ENCODE data around the gene CALY. TPM values are rescaled to one million over a fixed set of nuclear protein-coding genes. Genes with fewer than 3 reads are reported as not detected.

The CALY gene
- total RNA-seq, 1 experiment from 2014 or later: 1.9 TPM

DNA sequence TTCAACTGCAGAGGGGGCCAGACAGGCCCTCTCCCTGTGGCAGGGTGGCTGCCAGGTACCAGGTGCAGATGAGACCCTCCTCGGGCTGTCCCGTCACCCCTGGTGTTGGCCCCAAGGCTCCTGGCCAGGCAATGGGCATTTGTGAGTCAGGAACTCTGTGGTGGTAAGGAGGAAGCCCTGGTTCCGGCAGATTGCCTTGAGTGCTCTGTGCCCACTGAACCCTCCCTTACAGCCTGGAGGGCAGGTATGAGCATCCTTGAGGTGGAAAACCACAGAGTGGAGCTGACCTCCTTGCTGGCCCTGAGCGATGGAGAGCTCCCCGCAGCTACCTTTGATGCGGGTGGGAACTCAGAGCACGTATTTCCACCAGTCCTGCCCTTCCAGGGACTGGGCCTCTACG is 44.3 kb upstream of the CALY start:
- no peaks in the 10 kb centered on the region for H3K36me3 ChIP-seq (ENCODE audit: control insufficient read depth, insufficient read depth, low read length)
- no peaks in the 10 kb centered on the region for H3K9me3 ChIP-seq (ENCODE audit: control insufficient read depth, insufficient read depth, low read depth, low read length)
- BruUV-seq (replicated peaks): TSS peak; percentile 68
- TF ChIP-seq POLR2AphosphoS5 (IDR thresholded peaks at IDR 0.05; ENCODE audit: low read depth, low read length) (no peak), TCF7L2 (IDR thresholded peaks at IDR 0.05; ENCODE audit: low read depth, low read length) (no peak), SIN3A (IDR thresholded peaks at IDR 0.05; ENCODE audit: borderline replicate concordance, insufficient read depth, low read depth, low read length) (no peak)
- TF ChIP-seq, protein P1, sequence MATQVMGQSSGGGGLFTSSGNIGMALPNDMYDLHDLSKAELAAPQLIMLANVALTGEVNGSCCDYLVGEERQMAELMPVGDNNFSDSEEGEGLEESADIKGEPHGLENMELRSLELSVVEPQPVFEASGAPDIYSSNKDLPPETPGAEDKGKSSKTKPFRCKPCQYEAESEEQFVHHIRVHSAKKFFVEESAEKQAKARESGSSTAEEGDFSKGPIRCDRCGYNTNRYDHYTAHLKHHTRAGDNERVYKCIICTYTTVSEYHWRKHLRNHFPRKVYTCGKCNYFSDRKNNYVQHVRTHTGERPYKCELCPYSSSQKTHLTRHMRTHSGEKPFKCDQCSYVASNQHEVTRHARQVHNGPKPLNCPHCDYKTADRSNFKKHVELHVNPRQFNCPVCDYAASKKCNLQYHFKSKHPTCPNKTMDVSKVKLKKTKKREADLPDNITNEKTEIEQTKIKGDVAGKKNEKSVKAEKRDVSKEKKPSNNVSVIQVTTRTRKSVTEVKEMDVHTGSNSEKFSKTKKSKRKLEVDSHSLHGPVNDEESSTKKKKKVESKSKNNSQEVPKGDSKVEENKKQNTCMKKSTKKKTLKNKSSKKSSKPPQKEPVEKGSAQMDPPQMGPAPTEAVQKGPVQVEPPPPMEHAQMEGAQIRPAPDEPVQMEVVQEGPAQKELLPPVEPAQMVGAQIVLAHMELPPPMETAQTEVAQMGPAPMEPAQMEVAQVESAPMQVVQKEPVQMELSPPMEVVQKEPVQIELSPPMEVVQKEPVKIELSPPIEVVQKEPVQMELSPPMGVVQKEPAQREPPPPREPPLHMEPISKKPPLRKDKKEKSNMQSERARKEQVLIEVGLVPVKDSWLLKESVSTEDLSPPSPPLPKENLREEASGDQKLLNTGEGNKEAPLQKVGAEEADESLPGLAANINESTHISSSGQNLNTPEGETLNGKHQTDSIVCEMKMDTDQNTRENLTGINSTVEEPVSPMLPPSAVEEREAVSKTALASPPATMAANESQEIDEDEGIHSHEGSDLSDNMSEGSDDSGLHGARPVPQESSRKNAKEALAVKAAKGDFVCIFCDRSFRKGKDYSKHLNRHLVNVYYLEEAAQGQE (IDR thresholded peaks at IDR 0.05; ENCODE audit: insufficient read depth in 1 of 2, low read depth in 2 of 2, low read length in 1 of 2): no peak
- TF ChIP-seq, protein P2, sequence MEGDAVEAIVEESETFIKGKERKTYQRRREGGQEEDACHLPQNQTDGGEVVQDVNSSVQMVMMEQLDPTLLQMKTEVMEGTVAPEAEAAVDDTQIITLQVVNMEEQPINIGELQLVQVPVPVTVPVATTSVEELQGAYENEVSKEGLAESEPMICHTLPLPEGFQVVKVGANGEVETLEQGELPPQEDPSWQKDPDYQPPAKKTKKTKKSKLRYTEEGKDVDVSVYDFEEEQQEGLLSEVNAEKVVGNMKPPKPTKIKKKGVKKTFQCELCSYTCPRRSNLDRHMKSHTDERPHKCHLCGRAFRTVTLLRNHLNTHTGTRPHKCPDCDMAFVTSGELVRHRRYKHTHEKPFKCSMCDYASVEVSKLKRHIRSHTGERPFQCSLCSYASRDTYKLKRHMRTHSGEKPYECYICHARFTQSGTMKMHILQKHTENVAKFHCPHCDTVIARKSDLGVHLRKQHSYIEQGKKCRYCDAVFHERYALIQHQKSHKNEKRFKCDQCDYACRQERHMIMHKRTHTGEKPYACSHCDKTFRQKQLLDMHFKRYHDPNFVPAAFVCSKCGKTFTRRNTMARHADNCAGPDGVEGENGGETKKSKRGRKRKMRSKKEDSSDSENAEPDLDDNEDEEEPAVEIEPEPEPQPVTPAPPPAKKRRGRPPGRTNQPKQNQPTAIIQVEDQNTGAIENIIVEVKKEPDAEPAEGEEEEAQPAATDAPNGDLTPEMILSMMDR (IDR thresholded peaks at IDR 0.05): no peak
- H3K27ac ChIP-seq (ENCODE audit: low read length): no peak overlapping the region
- ATAC-seq (no peak), DNase-seq (ENCODE audit: low read depth, low spot score) (no peak)
- 0 out of 2 replicates have a peak, but pooled peaks cover 3% of the 10 kb centered on the region for H3K4me1 ChIP-seq (ENCODE audit: control insufficient read depth, insufficient read depth, low read length)
- H3K4me3 ChIP-seq (ENCODE audit: low read depth in 2 of 2, low read length in 2 of 2): no peak overlapping the region
- in situ Hi-C loops (cut with HindIII; ENCODE audit: low pct_unique_long_range_greater_than_20kb, low sequenced_read_pairs) (no loop called here), intact Hi-C loops (cut with micrococcal nuclease; ENCODE audit: unreplicated experiment) (no loop called here)
- no peaks in the 10 kb centered on the region for H3K27me3 ChIP-seq (ENCODE audit: control insufficient read depth, insufficient read depth, low read length)
- POLR2A ChIA-PET: interaction anchor here (0.7 kb wide), 1 partner anchor 39 kb away, joined by 3 read pairs; no protein-coding TSS in a partner anchor
- CTCF ChIA-PET: no interaction called here

DNA sequence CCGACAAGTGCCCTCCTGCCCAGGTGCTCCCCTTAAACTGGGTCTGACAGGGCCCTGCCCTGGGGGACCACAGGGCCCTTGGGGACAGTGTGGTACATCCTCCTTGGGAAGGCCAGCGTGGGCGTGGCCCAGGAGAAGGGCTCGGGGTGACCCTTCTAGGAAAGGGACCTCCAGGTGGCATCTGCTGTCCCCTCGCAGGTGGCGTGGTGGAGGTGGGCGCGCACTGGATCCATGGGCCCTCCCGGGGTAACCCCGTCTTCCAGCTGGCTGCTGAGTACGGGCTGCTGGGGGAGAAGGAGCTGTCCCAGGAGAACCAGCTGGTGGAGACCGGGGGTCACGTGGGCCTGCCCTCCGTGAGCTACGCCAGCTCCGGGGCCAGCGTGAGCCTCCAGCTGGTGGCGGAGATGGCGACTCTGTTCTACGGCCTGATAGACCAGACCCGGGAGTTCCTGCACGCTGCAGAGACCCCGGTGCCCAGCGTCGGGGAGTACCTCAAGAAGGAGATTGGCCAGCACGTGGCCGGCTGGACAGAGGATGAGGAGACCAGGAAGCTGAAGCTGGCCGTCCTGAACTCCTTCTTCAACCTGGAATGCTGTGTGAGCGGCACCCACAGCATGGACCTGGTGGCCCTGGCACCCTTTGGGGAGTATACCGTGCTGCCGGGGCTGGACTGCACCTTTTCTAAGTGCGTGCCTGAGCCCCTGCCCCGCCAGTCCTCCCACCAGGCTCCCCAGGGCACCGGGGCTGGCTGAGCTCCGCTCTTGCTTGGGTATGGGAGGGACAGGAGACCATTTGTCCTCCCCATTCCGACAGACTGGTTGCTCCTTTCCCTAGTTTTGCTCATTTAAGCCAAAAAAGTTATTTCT is 43.3 kb upstream of the CALY start:
- H3K27me3 ChIP-seq (ENCODE audit: control insufficient read depth, insufficient read depth, low read length): no peaks in the 10 kb centered on the region
- peak overlapping the region; percentile 69 for H3K27ac ChIP-seq (ENCODE audit: low read length)
- DNase-seq (ENCODE audit: low read depth, low spot score): no peak
- POLR2A ChIA-PET: no interaction called here
- BruUV-seq (replicated peaks): no TSS peak
- H3K4me1 ChIP-seq (ENCODE audit: control insufficient read depth, insufficient read depth, low read length): 0 out of 2 replicates have a peak, but pooled peaks cover 3% of the 10 kb centered on the region
- in situ Hi-C loops (cut with HindIII; ENCODE audit: low pct_unique_long_range_greater_than_20kb, low sequenced_read_pairs) (no loop called here), intact Hi-C loops (cut with micrococcal nuclease; ENCODE audit: unreplicated experiment) (no loop called here)
- H3K36me3 ChIP-seq (ENCODE audit: control insufficient read depth, insufficient read depth, low read length): no peaks in the 10 kb centered on the region
- H3K4me3 ChIP-seq (ENCODE audit: low read depth in 2 of 2, low read length in 2 of 2): peak overlapping the region; percentile 57 to 67
- TF ChIP-seq POLR2AphosphoS5 (IDR thresholded peaks at IDR 0.05; ENCODE audit: low read depth, low read length): no peak
- no peak for TF ChIP-seq TCF7L2 (IDR thresholded peaks at IDR 0.05; ENCODE audit: low read depth, low read length)
- CTCF ChIA-PET: no interaction called here
- ATAC-seq: peak; percentile 8
- H3K9me3 ChIP-seq (ENCODE audit: control insufficient read depth, insufficient read depth, low read depth, low read length): no peaks in the 10 kb centered on the region
